H9 (cell line): ENCODE measurements around the gene TCEA2. TPM values are rescaled to one million over a fixed set of nuclear protein-coding genes. Genes with fewer than 3 reads are reported as not detected.

Experiments
- DNase-seq: peaks from one replicate; pipeline ENCODE4 v3.0.0-alpha.2; 2017
- H2AFZ ChIP-seq: one replicate; pipeline ENCODE4 v1.6.1; 2013; ENCODE audit warnings: mild to moderate bottlenecking, low read length, control low read depth, moderate library complexity
- H2AK5ac ChIP-seq: 2 replicates; pipeline ENCODE4 v1.6.1; 2013; ENCODE audit warnings: low read length, control low read depth, mixed read lengths; ENCODE audit not compliant: insufficient read length
- H2BK120ac ChIP-seq: one replicate; pipeline ENCODE4 v1.6.1; 2013; ENCODE audit warnings: low read depth, mild to moderate bottlenecking, low read length, control low read depth, inconsistent platforms; ENCODE audit not compliant: poor library complexity, severe bottlenecking
- H2BK12ac ChIP-seq: 2 replicates; pipeline ENCODE4 v1.6.1; 2013; ENCODE audit warnings: low read length, control low read depth, mixed read lengths, low read depth; ENCODE audit not compliant: insufficient read length
- H2BK15ac ChIP-seq: 2 replicates; pipeline ENCODE4 v1.6.1; 2013; ENCODE audit warnings: low read depth, low read length, control low read depth
- H2BK20ac ChIP-seq: one replicate; pipeline ENCODE4 v1.6.1; 2013; ENCODE audit warnings: low read depth, mild to moderate bottlenecking, low read length, control low read depth, inconsistent platforms; ENCODE audit not compliant: poor library complexity, severe bottlenecking
- H2BK5ac ChIP-seq: 2 replicates; pipeline ENCODE4 v1.6.1; 2013; ENCODE audit warnings: low read length, control low read depth, mixed read lengths; ENCODE audit not compliant: insufficient read length
- H3K14ac ChIP-seq: 2 replicates; pipeline ENCODE4 v1.6.1; 2013; ENCODE audit warnings: low read length, control low read depth; ENCODE audit not compliant: insufficient read depth
- H3K18ac ChIP-seq: 2 replicates; pipeline ENCODE4 v1.6.1; 2013; ENCODE audit warnings: low read depth, mild to moderate bottlenecking, mixed read lengths, low read length, control low read depth; ENCODE audit not compliant: insufficient read length
- H3K23ac ChIP-seq: 2 replicates; pipeline ENCODE4 v1.6.1; 2013; ENCODE audit warnings: low read length, control low read depth, mixed read lengths, low read depth; ENCODE audit not compliant: insufficient read length
- H3K23me2 ChIP-seq: 2 replicates; pipeline ENCODE4 v1.6.1; 2013; ENCODE audit warnings: low read depth, mild to moderate bottlenecking, mixed read lengths, low read length, control low read depth; ENCODE audit not compliant: insufficient read length, poor library complexity, severe bottlenecking
- H3K27ac ChIP-seq: 2 replicates; pipeline ENCODE4 v1.5.1; 2013; ENCODE audit warnings: low read length, control low read depth, mixed read lengths, low read depth; ENCODE audit not compliant: insufficient read length
- H3K27me3 ChIP-seq: 2 replicates; pipeline ENCODE4 v1.6.1; 2013; ENCODE audit warnings: low read length, control low read depth, inconsistent platforms; ENCODE audit not compliant: insufficient read depth
- H3K4ac ChIP-seq: 2 replicates; pipeline ENCODE4 v1.6.1; 2013; ENCODE audit warnings: low read depth, mild to moderate bottlenecking, control low read depth, inconsistent platforms, low read length, moderate library complexity
- H3K4me1 ChIP-seq: 2 replicates; pipeline ENCODE4 v1.6.1; 2013; ENCODE audit warnings: low read length, control low read depth, inconsistent platforms; ENCODE audit not compliant: insufficient read depth
- H3K4me2 ChIP-seq: 2 replicates; pipeline ENCODE4 v1.6.1; 2013; ENCODE audit warnings: low read length, control low read depth, mixed read lengths; ENCODE audit not compliant: insufficient read length, insufficient read depth
- H3K56ac ChIP-seq: 2 replicates; pipeline ENCODE4 v1.6.1; 2013; ENCODE audit warnings: low read depth, mild to moderate bottlenecking, mixed read lengths, low read length, control low read depth; ENCODE audit not compliant: insufficient read length
- H3K79me1 ChIP-seq: 2 replicates; pipeline ENCODE4 v1.6.1; 2013; ENCODE audit warnings: low read depth, mild to moderate bottlenecking, moderate library complexity, low read length, control low read depth, inconsistent platforms; ENCODE audit not compliant: insufficient read depth, poor library complexity, severe bottlenecking
- H3K79me2 ChIP-seq: 2 replicates; pipeline ENCODE4 v1.6.1; 2013; ENCODE audit warnings: low read length, control low read depth, inconsistent platforms; ENCODE audit not compliant: insufficient read depth
- H3K9ac ChIP-seq: 2 replicates; pipeline ENCODE4 v1.6.1; 2013; ENCODE audit warnings: low read length, control low read depth, mixed read lengths; ENCODE audit not compliant: insufficient read length; ENCODE audit errors: extremely low read depth
- H3K9me3 ChIP-seq: one replicate; pipeline ENCODE4 v1.6.1; 2013; ENCODE audit warnings: low read depth, low read length, inconsistent platforms; ENCODE audit not compliant: control insufficient read depth
- H3T11ph ChIP-seq: one replicate; pipeline ENCODE4 v1.6.1; 2013; ENCODE audit warnings: mild to moderate bottlenecking, low read length, control low read depth, inconsistent platforms
- H4K20me1 ChIP-seq: one replicate; pipeline ENCODE4 v1.6.1; 2013; ENCODE audit not compliant: control insufficient read depth, insufficient read length, insufficient read depth
- H4K5ac ChIP-seq: 2 replicates; pipeline ENCODE4 v1.6.1; 2013; ENCODE audit warnings: low read depth, mild to moderate bottlenecking, mixed read lengths, low read length, control low read depth; ENCODE audit not compliant: insufficient read length
- H4K8ac ChIP-seq: replicated peaks from 2 replicates; pipeline ENCODE4 v1.6.1; 2013; ENCODE audit warnings: low read length, control low read depth, mixed read lengths, low read depth; ENCODE audit not compliant: insufficient read length
- H4K91ac ChIP-seq: 2 replicates; pipeline ENCODE4 v1.6.1; 2013; ENCODE audit warnings: low read depth, mild to moderate bottlenecking, moderate library complexity, mixed read lengths, low read length, control low read depth; ENCODE audit not compliant: insufficient read length
- H3K27ac Mint-ChIP-seq, 3 experiments: 2 replicates in 2 of 3; 3 replicates in 1 of 3; pipeline ENCODE4 v1.8.0; 2020 to 2021; ENCODE audit warnings: mixed read lengths in 3 of 3, mild to moderate bottlenecking in 1 of 3, moderate library complexity in 1 of 3
- H3K27me3 Mint-ChIP-seq: 2 replicates; pipeline ENCODE4 v1.8.0; 2021; ENCODE audit warnings: low read depth, mild to moderate bottlenecking, moderate library complexity, mixed read lengths
- H3K36me3 Mint-ChIP-seq, 3 experiments: 2 replicates in 2 of 3; 3 replicates in 1 of 3; pipeline ENCODE4 v1.8.0; 2020 to 2021; ENCODE audit warnings: low read depth in 3 of 3, mixed read lengths in 3 of 3; ENCODE audit not compliant: insufficient read depth in 1 of 3
- H3K4me1 Mint-ChIP-seq, 2 experiments: 2 replicates each; pipeline ENCODE4 v1.8.0; 2020; ENCODE audit warnings: mixed read lengths in 2 of 2
- H3K4me3 Mint-ChIP-seq, 2 experiments: 2 replicates in 1 of 2; 3 replicates in 1 of 2; pipeline ENCODE4 v1.8.0; 2020 to 2021; ENCODE audit warnings: mild to moderate bottlenecking in 2 of 2, mixed read lengths in 2 of 2, moderate library complexity in 1 of 2
- H3K9me3 Mint-ChIP-seq, 2 experiments: 2 replicates in 1 of 2; 3 replicates in 1 of 2; pipeline ENCODE4 v1.8.0; 2020; ENCODE audit warnings: mild to moderate bottlenecking in 2 of 2, mixed read lengths in 2 of 2, moderate library complexity in 1 of 2
- CTCF ChIP-seq: fragments of 200-600 bp; sonication (generic); conservative IDR thresholded peaks from 3 replicates; pipeline ENCODE4 v1.8.0; 2021; ENCODE audit warnings: antibody characterized with exemption, mild to moderate bottlenecking
- WGBS: extraction: QIAGEN DNeasy Blood & Tissue Kit; methylation state at CpG from one replicate; pipeline ENCODE4 v1.1.7; 2013; ENCODE audit warnings: missing lambda C conversion rate, low lambda C conversion rate, mixed read lengths; ENCODE audit not compliant: insufficient read length; ENCODE audit errors: extremely low coverage; 5-methylcytosine and 5-hydroxymethylcytosine counted together
- total RNA-seq: library from RNA; stranded (reverse); gene quantifications from 2 replicates; pipeline ENCODE4 v1.2.1, GENCODE V29; 2021

TCEA2 gene
- total RNA-seq, 1 experiment from 2014 or later = 51.7 TPM

- Mint-ChIP-seq H3K4me3 (no peak overlapping the region), H3K9me3 (no peaks in the 10 kb centered on the region), H3K36me3 (no peaks in the 10 kb centered on the region; a peak in 2 of 7 replicates), H3K27ac (no peak overlapping the region), H3K27me3 (no peaks in the 10 kb centered on the region), H3K4me1 (peaks cover 9 to 12% of the 10 kb centered on the region in 2 experiments)
- H2AK5ac ChIP-seq = no peak overlapping the region
- no peak overlapping the region for H3K4me2 ChIP-seq
- no peak for TF ChIP-seq CTCF
- no peak overlapping the region for H3K4ac ChIP-seq
- no peaks in the 10 kb centered on the region for H3K79me1 ChIP-seq
- no peaks in the 10 kb centered on the region for H3K27me3 ChIP-seq
- H2BK12ac ChIP-seq = no peak overlapping the region
- H2BK120ac ChIP-seq = no peak overlapping the region
- H2BK5ac ChIP-seq = no peak overlapping the region
- H3K14ac ChIP-seq = no peak overlapping the region
- H3T11ph ChIP-seq = no peak overlapping the region
- H4K8ac ChIP-seq = no peak overlapping the region
- no peak overlapping the region for H3K9ac ChIP-seq
- H2BK15ac ChIP-seq = no peak overlapping the region
- no peak overlapping the region for H4K91ac ChIP-seq
- no peak overlapping the region for H2AFZ ChIP-seq
- no peaks in the 10 kb centered on the region for H4K20me1 ChIP-seq
- no peak overlapping the region for H3K18ac ChIP-seq
- no peak overlapping the region for H3K23ac ChIP-seq
- H2BK20ac ChIP-seq = no peak overlapping the region
- H3K79me2 ChIP-seq = no peaks in the 10 kb centered on the region
- no peak overlapping the region for H4K5ac ChIP-seq
- H3K4me1 ChIP-seq = no peaks in the 10 kb centered on the region; the same call in 1 of the 2 replicates
- H3K56ac ChIP-seq = no peak overlapping the region
- H3K23me2 ChIP-seq = peaks cover 3% of the 10 kb centered on the region
- no peak for DNase-seq
- H3K27ac ChIP-seq = no peak overlapping the region
- whole genome bisulfite sequencing = no CpG with 5 or more reads among the region's 8 CpGs
- H3K9me3 ChIP-seq = no peaks in the 10 kb centered on the region
Observed at GRCh38 chr20:64074963-64075362, 12.0 kb downstream of the TCEA2 start.
